ENCODE measurements around the gene UBE2G2.

DNA sequence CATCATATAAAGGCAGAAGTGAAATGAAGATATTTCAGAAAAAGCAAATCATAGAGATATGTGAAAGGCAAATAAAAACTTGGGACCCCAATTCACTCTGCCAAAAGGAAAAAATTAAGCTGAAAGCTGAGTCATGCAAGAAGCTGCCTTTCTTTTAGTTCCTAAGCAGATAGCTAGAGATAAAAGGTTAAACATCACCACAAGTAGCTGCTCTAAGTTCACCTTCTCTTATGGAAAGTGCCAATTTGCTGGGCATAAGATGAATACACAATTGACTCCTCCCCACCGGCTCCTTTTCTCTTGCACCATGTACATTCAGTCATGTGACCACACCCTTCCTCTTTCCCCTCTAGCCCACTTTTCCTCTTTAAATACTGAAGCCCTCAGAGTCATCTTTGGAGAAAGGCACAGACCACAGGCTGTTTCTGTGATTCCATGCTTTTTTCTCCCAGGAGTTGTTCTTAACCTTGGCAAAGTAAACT, 21.6 kb upstream of the UBE2G2 start:
- TF ChIP-seq CTCF (IDR thresholded peaks at IDR 0.05; ENCODE audit: low read depth, low read length) (no peak), POLR2A (IDR thresholded peaks at IDR 0.05; ENCODE audit: extremely low read depth, insufficient read length) (no peak), MAX (IDR thresholded peaks at IDR 0.05; ENCODE audit: low read depth, low read length) (no peak)

All from NB4 (cell line).